Upper lobe of right lung (tissue), 1 donor: Measurements from ENCODE around the gene ADGRD1. TPM values are rescaled to one million over a fixed set of nuclear protein-coding genes. Genes with fewer than 3 reads are reported as not detected.

Source experiments
- ATAC-seq: fragments of 200-7000 bp; cut with Tn5 transposase; one replicate; pipeline ENCODE4 v1.9.1; 2020; ENCODE audit warnings: mild to moderate bottlenecking, moderate library complexity
- DNase-seq: peaks from one replicate; pipeline ENCODE4 v3.0.0-alpha.2; 2020
- H3K27ac ChIP-seq: fragments of 200-600 bp; one replicate; pipeline ENCODE4 v1.8.0; 2022
- H3K27me3 ChIP-seq: fragments of 200-600 bp; one replicate; pipeline ENCODE4 v1.8.0; 2022; ENCODE audit warnings: mild to moderate bottlenecking
- H3K36me3 ChIP-seq: fragments of 200-600 bp; one replicate; pipeline ENCODE4 v1.8.0; 2022
- H3K4me1 ChIP-seq: fragments of 200-600 bp; one replicate; pipeline ENCODE4 v1.8.0; 2022
- H3K4me3 ChIP-seq: fragments of 200-600 bp; one replicate; pipeline ENCODE4 v1.8.0; 2022; ENCODE audit warnings: mild to moderate bottlenecking
- H3K9me3 ChIP-seq: fragments of 200-600 bp; one replicate; pipeline ENCODE4 v1.8.0; 2022
- intact Hi-C: fragments of 100-400 bp; cut with DNase I; formaldehyde crosslinking; loops from one replicate; pipeline ENCODE4 v1.11.0; 2022
- total RNA-seq: library from RNA; stranded (reverse); fragmentation: NEBNext Ultra II Directional; extraction: Animal tissue kit (Norgen Biotek cat#: 25700); gene quantifications from one replicate; pipeline ENCODE4 v1.2.1, GENCODE V29; 2021
- TF ChIP-seq, protein P1 (sequence below): fragments of 200-600 bp; IDR thresholded peaks from one replicate; pipeline ENCODE4 v1.8.0; 2022; ENCODE audit warnings: antibody characterized with exemption
- donor health status: DM: no; HTN: yes; CAD: no; lungs with severe emphysema.

Gene ADGRD1
- total RNA-seq, 1 donor from 2014 or later, result 113 TPM

DNA sequence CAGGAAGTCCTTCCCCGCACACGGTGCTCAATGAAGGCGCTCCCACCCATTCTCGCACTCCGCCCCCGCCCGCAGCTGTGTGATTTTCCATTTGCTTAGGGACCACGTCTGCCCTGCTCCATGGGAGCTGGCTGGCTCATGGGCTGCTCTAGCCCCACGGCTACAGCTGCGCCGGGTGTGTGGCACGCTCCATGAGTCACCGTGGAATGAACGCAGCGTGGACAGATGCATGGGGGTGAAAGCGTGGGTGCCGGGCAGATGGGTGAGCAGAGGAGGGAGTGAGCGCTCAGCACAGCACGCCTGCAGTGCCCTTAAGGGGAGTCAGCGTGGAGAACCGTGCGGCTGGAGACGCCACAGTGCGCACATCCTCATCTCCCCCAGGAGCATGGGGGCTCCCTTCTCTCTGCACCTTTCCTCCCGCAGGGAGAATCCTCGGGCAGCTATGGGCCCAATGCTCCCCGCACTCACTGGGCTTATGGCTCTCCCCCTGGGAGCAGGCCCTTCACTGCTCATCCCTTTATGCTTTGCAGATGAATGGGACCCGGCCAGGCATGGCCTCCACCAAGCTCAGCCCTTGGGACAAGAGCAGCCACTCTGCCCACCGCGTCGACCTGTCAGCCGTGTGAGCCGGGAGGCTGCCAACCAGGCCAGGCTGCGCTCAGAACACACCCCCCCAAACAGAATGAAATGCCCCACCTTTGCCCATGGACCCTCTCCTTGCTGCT, 185.1 kb downstream of the ADGRD1 start:
- intact Hi-C loops, result no loop called here
- H3K36me3 ChIP-seq, result no peaks in the 10 kb centered on the region
- DNase-seq, result no peak
- no peak overlapping the region for H3K4me3 ChIP-seq
- TF ChIP-seq, protein P1, sequence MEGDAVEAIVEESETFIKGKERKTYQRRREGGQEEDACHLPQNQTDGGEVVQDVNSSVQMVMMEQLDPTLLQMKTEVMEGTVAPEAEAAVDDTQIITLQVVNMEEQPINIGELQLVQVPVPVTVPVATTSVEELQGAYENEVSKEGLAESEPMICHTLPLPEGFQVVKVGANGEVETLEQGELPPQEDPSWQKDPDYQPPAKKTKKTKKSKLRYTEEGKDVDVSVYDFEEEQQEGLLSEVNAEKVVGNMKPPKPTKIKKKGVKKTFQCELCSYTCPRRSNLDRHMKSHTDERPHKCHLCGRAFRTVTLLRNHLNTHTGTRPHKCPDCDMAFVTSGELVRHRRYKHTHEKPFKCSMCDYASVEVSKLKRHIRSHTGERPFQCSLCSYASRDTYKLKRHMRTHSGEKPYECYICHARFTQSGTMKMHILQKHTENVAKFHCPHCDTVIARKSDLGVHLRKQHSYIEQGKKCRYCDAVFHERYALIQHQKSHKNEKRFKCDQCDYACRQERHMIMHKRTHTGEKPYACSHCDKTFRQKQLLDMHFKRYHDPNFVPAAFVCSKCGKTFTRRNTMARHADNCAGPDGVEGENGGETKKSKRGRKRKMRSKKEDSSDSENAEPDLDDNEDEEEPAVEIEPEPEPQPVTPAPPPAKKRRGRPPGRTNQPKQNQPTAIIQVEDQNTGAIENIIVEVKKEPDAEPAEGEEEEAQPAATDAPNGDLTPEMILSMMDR, result no peak
- H3K27ac ChIP-seq, result no peak overlapping the region
- H3K4me1 ChIP-seq, result no peaks in the 10 kb centered on the region
- no peaks in the 10 kb centered on the region for H3K9me3 ChIP-seq
- no peak for ATAC-seq
- no peaks in the 10 kb centered on the region for H3K27me3 ChIP-seq

DNA sequence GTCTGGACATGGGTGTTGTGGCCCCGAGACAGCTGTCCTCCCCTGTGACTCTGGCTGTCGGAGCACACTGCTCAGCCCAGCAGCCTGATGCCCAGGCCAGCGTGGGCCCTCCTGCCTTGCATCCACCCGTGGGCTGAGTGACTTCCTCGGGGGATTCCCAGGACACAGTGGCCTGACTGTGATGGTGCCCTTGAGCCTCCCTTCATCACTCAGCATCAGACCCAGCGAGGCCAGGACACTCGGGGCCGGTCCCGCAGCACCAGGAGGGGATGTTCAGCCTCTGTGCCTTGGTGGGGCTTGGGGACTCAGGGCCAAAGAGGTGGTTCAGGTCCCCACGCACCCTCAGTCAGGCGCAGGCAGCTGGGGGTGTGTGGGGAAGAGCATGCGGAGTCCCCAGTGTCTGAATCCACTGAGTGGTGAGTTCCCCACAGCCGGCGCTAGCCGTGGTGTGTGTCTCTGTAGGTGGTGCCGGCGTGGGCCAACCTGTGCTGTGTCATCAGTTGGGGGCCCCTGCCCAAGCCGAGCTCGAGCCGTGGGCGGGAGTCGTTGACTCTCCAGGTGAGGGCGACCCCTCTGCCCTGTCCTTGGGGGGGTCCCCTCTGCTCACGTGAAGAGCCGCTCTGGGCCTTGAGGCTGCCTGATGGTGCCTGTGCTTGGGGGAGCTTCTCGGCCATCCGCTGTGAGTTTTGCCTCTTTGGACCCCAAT, 185.8 kb downstream of the ADGRD1 start:
- Histone ChIP-seq H3K27me3 (no peaks in the 10 kb centered on the region), H3K4me3 (no peak overlapping the region), H3K36me3 (no peaks in the 10 kb centered on the region), H3K27ac (no peak overlapping the region), H3K4me1 (no peaks in the 10 kb centered on the region), H3K9me3 (no peaks in the 10 kb centered on the region)
- peak; percentile 61 for DNase-seq
- intact Hi-C loops, result no loop called here
- TF ChIP-seq, protein P1, result no peak
- no peak for ATAC-seq

DNA sequence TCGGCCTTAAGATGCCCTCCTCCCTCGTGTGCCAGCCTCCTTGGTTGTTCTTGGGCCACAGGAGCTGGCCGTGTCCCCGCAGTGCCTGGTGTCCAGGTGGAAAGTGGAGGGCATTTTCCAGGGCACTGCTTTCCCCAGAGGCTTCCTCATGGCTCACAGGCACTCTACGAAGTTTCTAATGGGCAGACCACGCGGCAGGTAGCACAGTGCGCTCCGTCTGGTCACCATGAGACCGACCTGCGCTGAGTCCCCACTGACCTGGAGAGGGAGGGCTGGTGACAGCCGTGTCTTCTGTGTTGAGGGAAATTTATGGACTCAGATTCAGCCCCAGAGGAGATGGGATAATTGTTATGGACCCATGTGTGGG, 186.3 kb downstream of the ADGRD1 start:
- Histone ChIP-seq H3K27me3 (no peaks in the 10 kb centered on the region), H3K4me1 (no peaks in the 10 kb centered on the region), H3K4me3 (no peak overlapping the region), H3K27ac (no peak overlapping the region), H3K9me3 (no peaks in the 10 kb centered on the region), H3K36me3 (no peaks in the 10 kb centered on the region)
- intact Hi-C loops, result no loop called here
- ATAC-seq, result no peak
- TF ChIP-seq, protein P1, result no peak
- no peak for DNase-seq

DNA sequence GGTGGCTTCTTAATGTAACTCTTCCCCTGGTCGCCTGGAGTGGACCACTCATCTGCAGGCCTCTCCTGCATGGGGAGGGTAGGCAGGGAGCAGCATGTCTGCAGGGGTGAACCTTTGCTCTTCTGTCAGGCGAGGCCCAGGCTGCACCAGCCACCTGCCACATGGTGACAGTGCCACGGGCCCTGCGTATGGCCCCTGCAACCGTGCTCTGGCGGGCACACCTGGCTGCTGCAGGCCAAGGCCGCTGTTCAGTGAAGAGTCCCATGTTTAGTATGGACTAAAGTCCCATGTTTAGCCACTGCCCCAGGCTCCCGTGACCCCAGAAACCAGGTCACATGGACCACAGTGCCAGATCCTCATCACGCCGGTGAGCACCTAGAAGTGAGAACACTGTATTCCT, 187.0 kb downstream of the ADGRD1 start:
- Histone ChIP-seq H3K27me3 (no peaks in the 10 kb centered on the region), H3K27ac (no peak overlapping the region), H3K36me3 (no peaks in the 10 kb centered on the region), H3K4me3 (no peak overlapping the region), H3K4me1 (no peaks in the 10 kb centered on the region), H3K9me3 (no peaks in the 10 kb centered on the region)
- TF ChIP-seq, protein P1, result no peak
- DNase-seq (no peak), ATAC-seq (no peak)
- intact Hi-C loops, result no loop called here

DNA sequence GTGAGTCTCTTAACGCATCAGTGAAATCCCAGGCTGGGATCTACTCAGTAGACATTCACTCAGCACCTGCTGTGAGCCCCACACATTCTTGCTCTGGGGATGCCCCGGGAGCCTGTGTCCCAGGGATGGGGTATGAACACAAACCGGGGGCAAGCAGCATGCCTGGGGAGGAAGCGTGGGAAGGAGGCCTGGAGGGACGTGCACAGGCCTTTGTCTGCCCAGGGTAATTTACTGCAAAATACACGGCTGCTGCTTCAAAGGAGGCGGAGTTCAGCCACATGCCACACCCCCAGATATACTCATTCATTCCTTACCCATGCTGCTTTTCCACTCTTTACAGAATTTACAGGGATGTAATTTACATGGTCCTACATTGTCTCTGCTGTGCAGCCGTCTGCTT, 187.8 kb downstream of the ADGRD1 start:
- Histone ChIP-seq H3K9me3 (no peaks in the 10 kb centered on the region), H3K4me3 (no peak overlapping the region), H3K27me3 (no peaks in the 10 kb centered on the region), H3K36me3 (no peaks in the 10 kb centered on the region), H3K27ac (no peak overlapping the region), H3K4me1 (no peaks in the 10 kb centered on the region)
- intact Hi-C loops, result no loop called here
- TF ChIP-seq, protein P1, result no peak
- ATAC-seq, result no peak
- no peak for DNase-seq
